ENCODE results near the gene KLF6.

KLF6 gene

GRCh38 chr10:3766046-3766756, 18.8 kb downstream of the KLF6 start:
- no peak for DNase-seq (ENCODE audit: low spot score)
- Histone ChIP-seq H3K4me3 (no peak overlapping the region), H3K27ac (no peak overlapping the region)
- no peak for TF ChIP-seq CTCF (IDR thresholded peaks at IDR 0.05)

GRCh38 chr10:3765146-3765545, 19.9 kb downstream of the KLF6 start:
- peak; percentile 33 for DNase-seq (ENCODE audit: low spot score)
- no peak overlapping the region for H3K4me3 ChIP-seq
- no peak for TF ChIP-seq CTCF (IDR thresholded peaks at IDR 0.05)
- no peak overlapping the region for H3K27ac ChIP-seq

- peak; percentile 26 for DNase-seq (ENCODE audit: low spot score)
These were observed 20.3 kb downstream of the KLF6 start for GRCh38 chr10:3764626-3765112.

GRCh38 chr10:3763852-3764625, 21.0 kb downstream of the KLF6 start:
- no peak for TF ChIP-seq CTCF (IDR thresholded peaks at IDR 0.05)
- no peak overlapping the region for H3K4me3 ChIP-seq
- H3K27ac ChIP-seq = no peak overlapping the region
- DNase-seq (ENCODE audit: low spot score) = no peak

More at GRCh38 chr10:3764626-3765112, 20.3 kb downstream of the KLF6 start:
- Histone ChIP-seq H3K4me3 (no peak overlapping the region), H3K27ac (no peak overlapping the region)
- no peak for TF ChIP-seq CTCF (IDR thresholded peaks at IDR 0.05)

- no peak for DNase-seq (ENCODE audit: low spot score)
- no peak for TF ChIP-seq CTCF (IDR thresholded peaks at IDR 0.05)
- Histone ChIP-seq H3K27ac (no peak overlapping the region), H3K4me3 (no peak overlapping the region)
These were observed 22.0 kb downstream of the KLF6 start for GRCh38 chr10:3763035-3763456.

- no peak for TF ChIP-seq CTCF (IDR thresholded peaks at IDR 0.05)
- DNase-seq (ENCODE audit: low spot score) = no peak
- H3K4me3 ChIP-seq = no peak overlapping the region
- H3K27ac ChIP-seq = no peak overlapping the region
These were observed 22.7 kb downstream of the KLF6 start for GRCh38 chr10:3762309-3762708.
